Measurements from ENCODE around the gene PRRT4. TPM values are rescaled to one million over a fixed set of nuclear protein-coding genes. Genes with fewer than 3 reads are reported as not detected.
A peak's percentile ranks its signal among the peaks of the same experiment; 100 is the strongest.

PRRT4 gene
- total and polyA plus RNA-seq, 9 of the 15 experiments (the other 6 are each of a cell fraction or from before 2014, with no cell fraction given): not detected

DNA sequence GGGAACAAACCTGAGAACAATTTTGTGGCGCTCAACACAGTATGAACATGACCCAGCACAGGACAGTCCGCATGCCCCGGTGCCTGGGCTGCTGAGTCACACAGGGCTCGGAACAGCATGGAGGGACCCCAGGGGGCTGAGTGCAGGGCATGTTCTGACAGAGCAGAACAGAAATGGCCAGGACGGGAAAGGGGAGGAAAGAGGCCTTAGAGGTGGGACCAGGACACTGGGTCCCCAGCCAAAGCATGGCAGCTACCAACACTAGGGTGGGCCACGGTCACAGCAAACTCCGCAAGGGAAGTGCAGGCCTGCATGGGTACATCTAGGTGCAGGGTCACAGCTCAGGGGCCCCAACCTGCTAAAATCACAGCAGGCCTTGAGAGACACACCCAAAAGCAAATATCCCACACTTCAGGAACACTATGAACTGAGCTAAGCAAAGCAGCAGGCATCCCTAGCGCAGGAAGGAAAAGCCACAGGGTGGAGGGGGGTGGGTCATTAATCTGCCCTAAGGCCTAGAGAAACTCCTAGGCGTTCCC lies 42.7 kb upstream of the PRRT4 start (continued):
- TF ChIP-seq, protein P1, sequence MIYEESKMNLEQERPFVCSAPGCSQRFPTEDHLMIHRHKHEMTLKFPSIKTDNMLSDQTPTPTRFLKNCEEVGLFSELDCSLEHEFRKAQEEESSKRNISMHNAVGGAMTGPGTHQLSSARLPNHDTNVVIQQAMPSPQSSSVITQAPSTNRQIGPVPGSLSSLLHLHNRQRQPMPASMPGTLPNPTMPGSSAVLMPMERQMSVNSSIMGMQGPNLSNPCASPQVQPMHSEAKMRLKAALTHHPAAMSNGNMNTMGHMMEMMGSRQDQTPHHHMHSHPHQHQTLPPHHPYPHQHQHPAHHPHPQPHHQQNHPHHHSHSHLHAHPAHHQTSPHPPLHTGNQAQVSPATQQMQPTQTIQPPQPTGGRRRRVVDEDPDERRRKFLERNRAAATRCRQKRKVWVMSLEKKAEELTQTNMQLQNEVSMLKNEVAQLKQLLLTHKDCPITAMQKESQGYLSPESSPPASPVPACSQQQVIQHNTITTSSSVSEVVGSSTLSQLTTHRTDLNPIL (CRISPR knock-in tag; IDR thresholded peaks at IDR 0.05): no peak
- TF ChIP-seq WHSC1 (IDR thresholded peaks at IDR 0.05; ENCODE audit: low read length) (peak; percentile 66), TEAD1 (CRISPR knock-in tag; IDR thresholded peaks at IDR 0.05) (0 out of 4 replicates have a peak, but pooled peaks of 1 of the 2 experiments have one; percentile 48), NRF1 (conservative IDR thresholded peaks at IDR 0.05 in 1 of 2, IDR thresholded peaks at IDR 0.05 in 1 of 2) (0 out of 4 replicates have a peak, but pooled peaks of 1 of the 2 experiments have one; percentile 30), RB1 (IDR thresholded peaks at IDR 0.05; ENCODE audit: low read depth) (no peak), SIN3A (IDR thresholded peaks at IDR 0.05; ENCODE audit: borderline replicate concordance in 2 of 2, control insufficient read depth in 1 of 2, low read depth in 2 of 2, low read length in 2 of 2) (no peak), BDP1 (IDR thresholded peaks at IDR 0.05; ENCODE audit: insufficient read depth, insufficient read length) (no peak), COPS2 (conservative IDR thresholded peaks at IDR 0.05) (no peak), TFAM (CRISPR knock-in tag; conservative IDR thresholded peaks at IDR 0.05) (no peak), KAT8 (IDR thresholded peaks at IDR 0.05; ENCODE audit: low read depth) (no peak), TARDBP (IDR thresholded peaks at IDR 0.05) (no peak), BRD4 (IDR thresholded peaks at IDR 0.05) (no peak), CREM (IDR thresholded peaks at IDR 0.05; ENCODE audit: low read depth) (no peak)
- TF ChIP-seq, protein P2, sequence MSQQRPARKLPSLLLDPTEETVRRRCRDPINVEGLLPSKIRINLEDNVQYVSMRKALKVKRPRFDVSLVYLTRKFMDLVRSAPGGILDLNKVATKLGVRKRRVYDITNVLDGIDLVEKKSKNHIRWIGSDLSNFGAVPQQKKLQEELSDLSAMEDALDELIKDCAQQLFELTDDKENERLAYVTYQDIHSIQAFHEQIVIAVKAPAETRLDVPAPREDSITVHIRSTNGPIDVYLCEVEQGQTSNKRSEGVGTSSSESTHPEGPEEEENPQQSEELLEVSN (IDR thresholded peaks at IDR 0.05; ENCODE audit: borderline replicate concordance in 1 of 2, extremely low read depth in 1 of 2, insufficient read depth in 1 of 2, insufficient read length in 1 of 2, low read depth in 1 of 2, low read length in 1 of 2, poor library complexity in 1 of 2, severe bottlenecking in 1 of 2): no peak
- TF ChIP-seq, protein P3, sequence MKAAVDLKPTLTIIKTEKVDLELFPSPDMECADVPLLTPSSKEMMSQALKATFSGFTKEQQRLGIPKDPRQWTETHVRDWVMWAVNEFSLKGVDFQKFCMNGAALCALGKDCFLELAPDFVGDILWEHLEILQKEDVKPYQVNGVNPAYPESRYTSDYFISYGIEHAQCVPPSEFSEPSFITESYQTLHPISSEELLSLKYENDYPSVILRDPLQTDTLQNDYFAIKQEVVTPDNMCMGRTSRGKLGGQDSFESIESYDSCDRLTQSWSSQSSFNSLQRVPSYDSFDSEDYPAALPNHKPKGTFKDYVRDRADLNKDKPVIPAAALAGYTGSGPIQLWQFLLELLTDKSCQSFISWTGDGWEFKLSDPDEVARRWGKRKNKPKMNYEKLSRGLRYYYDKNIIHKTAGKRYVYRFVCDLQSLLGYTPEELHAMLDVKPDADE (conservative IDR thresholded peaks at IDR 0.05; ENCODE audit: control insufficient read depth, low read depth, low read length): no peak
- TF ChIP-seq, protein P4, sequence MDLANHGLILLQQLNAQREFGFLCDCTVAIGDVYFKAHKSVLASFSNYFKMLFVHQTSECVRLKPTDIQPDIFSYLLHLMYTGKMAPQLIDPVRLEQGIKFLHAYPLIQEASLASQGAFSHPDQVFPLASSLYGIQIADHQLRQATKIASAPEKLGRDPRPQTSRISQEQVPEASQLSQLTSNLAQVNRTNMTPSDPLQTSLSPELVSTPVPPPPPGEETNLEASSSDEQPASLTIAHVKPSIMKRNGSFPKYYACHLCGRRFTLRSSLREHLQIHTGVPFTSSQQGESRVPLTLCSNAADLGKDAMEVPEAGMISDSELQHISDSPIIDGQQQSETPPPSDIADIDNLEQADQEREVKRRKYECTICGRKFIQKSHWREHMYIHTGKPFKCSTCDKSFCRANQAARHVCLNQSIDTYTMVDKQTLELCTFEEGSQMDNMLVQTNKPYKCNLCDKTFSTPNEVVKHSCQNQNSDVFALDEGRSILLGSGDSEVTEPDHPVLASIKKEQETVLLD (IDR thresholded peaks at IDR 0.05): no peak

All from K562 (cell line).